K562 (cell line): Measurements from ENCODE around the gene LEPROT. TPM values are rescaled to one million over a fixed set of nuclear protein-coding genes. Genes with fewer than 3 reads are reported as not detected.
"Not testable (repeated sequence)": the region's sequence is repeated elsewhere in the genome, so short reads cannot be mapped to it uniquely, and the experiment has no call there.

Source experiments
- ATAC-seq: fragments of 200-7000 bp; cut with Tn5 transposase; 3 replicates; pipeline ENCODE4 v1.9.1; 2020; ENCODE audit warnings: moderate library complexity
- BruUV-seq: library from RNA; stranded (reverse); fragments of 400-500 nt; replicated peaks from 2 replicates; lab custom pipeline; 2021; lab: Mats Ljungman, UMichigan
- CTCF ChIA-PET: fragments of 300-600 bp; formaldehyde crosslinking; extraction: SDS; loops from one replicate; lab custom pipeline; 2021; ENCODE audit warnings: low intra/inter-chr PET ratio; lab: Yijun Ruan, JAX
- POLR2A ChIA-PET: fragments of 300-600, 350-650 bp; sonication (Branson Sonifier 250); formaldehyde crosslinking; extraction: SDS; loops from one replicate; lab custom pipeline; 2021; ENCODE audit warnings: antibody characterized with exemption, inconsistent platforms; lab: Yijun Ruan, JAX
- DNase-seq, 4 experiments: peaks; one replicate each; pipeline versions ENCODE4 v3.0.0 to v3.0.0-alpha.2; 2011 to 2018; ENCODE audit warnings: low spot score in 3 of 4, mixed read lengths in 3 of 4; ENCODE audit errors: extremely low read depth in 1 of 4
- FAIRE-seq: peaks from 2 replicates; lab custom pipeline; 2011; peaks lifted over from hg19 to GRCh38; lab: Jason Lieb, UNC
- H2AFZ ChIP-seq: 2 replicates; pipeline ENCODE4 v1.6.0; 2011; ENCODE audit warnings: low read depth, low read length, control low read depth, inconsistent platforms
- H3K27ac ChIP-seq: fragments of 200-600 bp; 3 replicates; pipeline ENCODE4 v1.8.0; 2011; ENCODE audit warnings: low read depth, mild to moderate bottlenecking, control low read depth, inconsistent platforms, low read length, moderate library complexity, mixed read lengths; ENCODE audit errors: extremely low read depth
- H3K27me3 ChIP-seq, 2 experiments: fragments of 300-600 bp in 1 of 2; 2 replicates in 1 of 2; 3 replicates in 1 of 2; pipeline versions ENCODE4 v1.6.0 to v1.8.0; 2011; ENCODE audit warnings: inconsistent platforms in 2 of 2, low read length in 2 of 2, mild to moderate bottlenecking in 1 of 2, mixed read lengths in 1 of 2, moderate library complexity in 1 of 2; ENCODE audit not compliant: control insufficient read depth in 2 of 2, insufficient read depth in 2 of 2
- H3K36me3 ChIP-seq: fragments of 300-600 bp; 3 replicates; pipeline ENCODE4 v1.8.0; 2011; ENCODE audit warnings: mild to moderate bottlenecking, low read length, inconsistent platforms; ENCODE audit not compliant: control insufficient read depth, insufficient read depth
- H3K4me1 ChIP-seq, 2 experiments: fragments of 200-600 bp in 1 of 2; replicated peaks in 1 of 2; 2 replicates in 1 of 2; 3 replicates in 1 of 2; pipeline versions ENCODE4 v1.5.1 to v1.8.0; 2011; ENCODE audit warnings: inconsistent platforms in 2 of 2, low read length in 2 of 2, mild to moderate bottlenecking in 1 of 2, mixed read lengths in 1 of 2, moderate library complexity in 1 of 2; ENCODE audit not compliant: control insufficient read depth in 2 of 2, insufficient read depth in 2 of 2
- H3K4me2 ChIP-seq: 2 replicates; pipeline ENCODE4 v1.6.1; 2011; ENCODE audit warnings: low read length, control low read depth, inconsistent platforms, mixed read lengths; ENCODE audit not compliant: insufficient read depth
- H3K4me3 ChIP-seq: fragments of 200-600 bp; sonication (generic), shearing (Covaris generic); 2 replicates; pipeline ENCODE4 v1.5.1; 2016; ENCODE audit warnings: control low read depth, inconsistent platforms
- H3K79me2 ChIP-seq: fragments of 200-600 bp; 3 replicates; pipeline ENCODE4 v1.8.0; 2011; ENCODE audit warnings: low read length, inconsistent platforms; ENCODE audit not compliant: control insufficient read depth, insufficient read depth
- H3K9ac ChIP-seq, 2 experiments: 2 replicates each; pipeline versions ENCODE4 v1.6.0 to v1.6.1; 2011; ENCODE audit warnings: low read depth in 2 of 2, low read length in 2 of 2, control low read depth in 1 of 2, inconsistent platforms in 1 of 2, mild to moderate bottlenecking in 1 of 2, mixed read lengths in 1 of 2; ENCODE audit not compliant: insufficient read depth in 1 of 2
- H3K9me1 ChIP-seq: one replicate; pipeline ENCODE4 v1.6.0; 2011; ENCODE audit warnings: inconsistent platforms, mild to moderate bottlenecking, low read length, moderate library complexity; ENCODE audit not compliant: control insufficient read depth, insufficient read depth
- H3K9me3 ChIP-seq: replicated peaks from 2 replicates; pipeline ENCODE4 v1.5.1; 2011; ENCODE audit warnings: low read depth, low read length, inconsistent platforms; ENCODE audit not compliant: control insufficient read depth, insufficient read depth
- H4K20me1 ChIP-seq: replicated peaks from 2 replicates; pipeline ENCODE4 v1.6.1; 2011; ENCODE audit warnings: low read length, inconsistent platforms, mixed read lengths; ENCODE audit not compliant: control insufficient read depth, insufficient read depth
- JUN ChIP-seq, 2 experiments: sonication (generic) in 1 of 2; formaldehyde crosslinking in 1 of 2; IDR thresholded peaks; 2 replicates each; pipeline versions ENCODE4 v1.6.1 to v1.8.0; 2012 to 2022; ENCODE audit warnings: borderline replicate concordance in 2 of 2, mild to moderate bottlenecking in 2 of 2, improper control_type of control experiment in 1 of 2, low read depth in 1 of 2, low read length in 1 of 2, missing genetic modification reagents in 1 of 2
- TBP ChIP-seq: optimal IDR thresholded peaks from 2 replicates; pipeline ENCODE3; 2011; ENCODE audit warnings: low read depth, low read length, improper control_type of control experiment
- ZNF431 ChIP-seq: sonication (generic); formaldehyde crosslinking; IDR thresholded peaks from 2 replicates; pipeline ENCODE4 v1.8.0; 2022; ENCODE audit warnings: mild to moderate bottlenecking, missing genetic modification reagents
- WGBS: fragments of 100-300 bp; shearing (Covaris generic); methylation state at CpG from one replicate; pipeline ENCODE4 v1.1.6; 2016; ENCODE audit warnings: low coverage, mixed read lengths; ENCODE audit not compliant: insufficient coverage; ENCODE audit errors: missing lambda C conversion rate; 5-methylcytosine and 5-hydroxymethylcytosine counted together
- in situ Hi-C: fragments of 300-500 bp; cut with MboI; formaldehyde crosslinking; loops from 4 replicates; pipeline ENCODE4 v1.15.0; 2018; ENCODE audit warnings: inconsistent platforms, mixed read lengths
- intact Hi-C: fragments of 100-400 bp; cut with micrococcal nuclease; formaldehyde crosslinking; loops from 2 replicates; pipeline ENCODE4 v1.14.2; 2022
- polyA plus RNA-seq, 8 experiments: library from polyadenylated mRNA; depleted of rRNA in 4 of 8; stranded (reverse) in 5 of 8; unstranded in 3 of 8; fragments of >200 nt; fragmentation: Nextera tagmentation in 2 of 8; fragmentation: Illumina TruSeq in 1 of 8; extraction: Ambion mirVana in 2 of 8; extraction: Trizol in 1 of 8; gene quantifications; 2 replicates each; pipeline versions ENCODE4 v1.2.1 to v1.2.3, GENCODE V29; 2011 to 2014; ENCODE audit warnings: inconsistent platforms in 1 of 8, missing spikeins in 1 of 8
- total RNA-seq, 7 experiments: library from RNA; depleted of rRNA in 6 of 7; stranded (reverse); fragments of >200 nt in 6 of 7; fragmentation: Illumina TruSeq in 2 of 7; extraction: Trizol in 2 of 7; gene quantifications; 2 replicates each; pipeline versions ENCODE4 v1.2.1 to v1.2.3, GENCODE V29; 2011 to 2021; ENCODE audit warnings: low replicate concordance in 1 of 7

Gene LEPROT
- total and polyA plus RNA-seq, 9 of the 15 experiments (the other 6 are each of a cell fraction or from before 2014, with no cell fraction given) = 28.1 to 97.5 (median 45.8) TPM

DNA sequence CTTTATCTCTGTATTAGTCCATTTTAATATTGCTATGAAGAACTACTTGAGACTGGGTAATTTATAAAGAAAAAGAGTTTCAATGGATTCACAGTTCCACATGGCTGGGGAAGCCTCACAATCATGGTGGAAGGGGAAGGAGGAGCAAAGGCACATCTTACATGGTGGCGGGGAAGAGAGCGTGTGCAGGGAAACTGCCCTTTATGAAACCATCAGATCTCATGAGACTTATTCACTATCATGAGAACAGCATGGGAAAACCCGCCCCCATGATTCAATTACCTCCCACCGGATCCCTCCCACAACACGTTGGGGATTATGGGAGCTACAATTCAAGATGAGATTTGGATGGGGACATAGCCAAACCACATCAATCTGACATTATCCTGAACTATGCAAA is 36.0 kb upstream of the LEPROT start:
- FAIRE-seq, H3K4me2 ChIP-seq, H3K9me1 ChIP-seq, H2AFZ ChIP-seq, H3K27ac ChIP-seq, DNase-seq, H3K4me3 ChIP-seq, in situ Hi-C loops, H3K9ac ChIP-seq, intact Hi-C loops, CTCF ChIA-PET, BruUV-seq, H3K79me2 ChIP-seq, H3K27me3 ChIP-seq, H3K4me1 ChIP-seq, H3K9me3 ChIP-seq, ATAC-seq, H4K20me1 ChIP-seq: not testable (repeated sequence)
- H3K36me3 ChIP-seq = peaks cover 90% of the 10 kb centered on the region
- POLR2A ChIA-PET = interaction anchor here (0.7 kb wide), 1 partner anchor 17 kb away, joined by 3 read pairs; no protein-coding TSS in a partner anchor
- 95% methylated on average over 5 of the region's 5 CpGs for WGBS
- peak; percentile 93 for TF ChIP-seq ZNF431

- CTCF ChIA-PET = no interaction called here
- Histone ChIP-seq H4K20me1 (no peaks in the 10 kb centered on the region), H3K9me3 (no peaks in the 10 kb centered on the region), H3K4me2 (no peak overlapping the region), H3K27ac (no peak overlapping the region), H3K4me1 (no peaks in the 10 kb centered on the region), H3K4me3 (no peak overlapping the region), H3K9ac (no peak overlapping the region), H2AFZ (no peak overlapping the region), H3K79me2 (no peaks in the 10 kb centered on the region), H3K27me3 (no peaks in the 10 kb centered on the region), H3K9me1 (no peaks in the 10 kb centered on the region), H3K36me3 (peaks cover 97% of the 10 kb centered on the region)
- no TSS peak for BruUV-seq
- in situ Hi-C loops = no loop called here
- POLR2A ChIA-PET = no interaction called here
- TF ChIP-seq JUN (IDR thresholded peaks at IDR 0.05; ENCODE audit: borderline replicate concordance, low read depth, low read length) (no peak), JUN (CRISPR knock-in tag; IDR thresholded peaks at IDR 0.05; ENCODE audit: borderline replicate concordance) (no peak), TBP (no peak)
- ATAC-seq = no peak
- no peak for FAIRE-seq
- intact Hi-C loops = no loop called here
- 98% methylated on average over 3 of the region's 3 CpGs for WGBS
- no peak for DNase-seq
Measured at GRCh38 chr1:65386439-65386838, 34.0 kb upstream of the LEPROT start.
